ENCODE data around the gene DCTN5. TPM values are rescaled to one million over a fixed set of nuclear protein-coding genes. Genes with fewer than 3 reads are reported as not detected.

Gene DCTN5
- polyA plus RNA-seq, 1 of the 3 experiments (the other 2 are of a cell fraction), result 45.6 TPM

DNA sequence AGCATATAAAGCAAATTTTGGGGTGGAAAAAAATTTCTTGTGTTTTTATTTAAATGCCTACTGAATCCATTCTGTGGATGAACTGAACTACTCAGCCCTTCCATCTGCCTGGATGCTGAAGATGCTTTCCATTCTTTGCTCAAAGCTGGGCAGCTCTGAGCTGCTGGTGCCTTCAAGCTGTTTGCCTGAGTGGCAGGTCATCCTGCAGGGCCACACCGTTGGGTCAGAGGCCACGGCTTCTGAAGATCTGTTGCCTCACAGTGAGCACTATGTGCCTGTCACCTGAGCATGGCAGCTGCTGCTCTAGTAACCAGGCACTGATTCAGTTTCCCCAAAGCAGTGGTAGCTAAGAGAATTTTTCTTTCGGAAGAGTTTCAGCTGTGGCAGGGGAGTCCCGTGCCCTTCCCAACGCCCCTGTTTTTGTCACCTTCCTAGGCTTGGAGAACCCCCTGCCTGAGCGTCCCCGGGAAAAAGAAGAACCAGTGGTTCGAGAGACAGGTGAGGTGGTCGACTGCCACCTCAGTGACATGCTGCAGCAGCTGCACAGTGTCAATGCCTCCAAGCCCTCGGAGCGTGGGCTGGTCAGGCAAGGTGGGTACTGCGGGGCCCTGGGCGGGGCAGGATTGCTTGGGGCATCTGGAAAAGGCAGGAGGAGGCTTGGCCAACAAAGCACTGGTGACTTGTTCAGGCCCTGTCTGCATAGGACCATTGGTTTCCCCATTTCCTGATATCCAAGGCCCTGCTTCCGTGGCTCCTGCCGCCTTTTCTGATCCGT, 46.0 kb downstream of the DCTN5 start:
- Histone ChIP-seq H3F3A (replicated peaks; ENCODE audit: insufficient read depth) (no peaks in the 10 kb centered on the region), H3K4me1 (ENCODE audit: control insufficient read depth in 1 of 2, insufficient read depth in 2 of 2, low read depth in 1 of 2, low read length in 1 of 2) (no peaks in the 10 kb centered on the region), H3K79me2 (ENCODE audit: insufficient read depth) (peaks cover 42% of the 10 kb centered on the region), H3K4me2 (no peak overlapping the region), H2AFZ (ENCODE audit: low read depth) (no peak overlapping the region), H3K9ac (no peak overlapping the region), H3K36me3 (replicated peaks in 1 of 2; ENCODE audit: control insufficient read depth in 1 of 2, insufficient read depth in 2 of 2, low read length in 1 of 2) (peaks cover 51 to 59% of the 10 kb centered on the region in 2 experiments), H4K20me1 (ENCODE audit: insufficient read depth) (peaks cover 3% of the 10 kb centered on the region; the same call in 1 of the 2 replicates), H3K4me3 (ENCODE audit: low read depth in 2 of 2, low read length in 1 of 2) (no peak overlapping the region), H3K9me2 (no peaks in the 10 kb centered on the region), H3K27ac (ENCODE audit: low read depth in 2 of 2, low read length in 1 of 2) (no peak overlapping the region), H3K9me3 (no peaks in the 10 kb centered on the region), H3K27me3 (ENCODE audit: insufficient read depth) (no peaks in the 10 kb centered on the region)
- DNase-seq, result no peak
- WGBS (ENCODE audit: low lambda C conversion rate), result 99% methylated on average over 10 of the region's 16 CpGs
- CTCF ChIA-PET, result no interaction called here
- no peak for TF ChIP-seq FOSL2 (IDR thresholded peaks at IDR 0.05; ENCODE audit: borderline replicate concordance, low read depth)
- TF ChIP-seq, protein P1, sequence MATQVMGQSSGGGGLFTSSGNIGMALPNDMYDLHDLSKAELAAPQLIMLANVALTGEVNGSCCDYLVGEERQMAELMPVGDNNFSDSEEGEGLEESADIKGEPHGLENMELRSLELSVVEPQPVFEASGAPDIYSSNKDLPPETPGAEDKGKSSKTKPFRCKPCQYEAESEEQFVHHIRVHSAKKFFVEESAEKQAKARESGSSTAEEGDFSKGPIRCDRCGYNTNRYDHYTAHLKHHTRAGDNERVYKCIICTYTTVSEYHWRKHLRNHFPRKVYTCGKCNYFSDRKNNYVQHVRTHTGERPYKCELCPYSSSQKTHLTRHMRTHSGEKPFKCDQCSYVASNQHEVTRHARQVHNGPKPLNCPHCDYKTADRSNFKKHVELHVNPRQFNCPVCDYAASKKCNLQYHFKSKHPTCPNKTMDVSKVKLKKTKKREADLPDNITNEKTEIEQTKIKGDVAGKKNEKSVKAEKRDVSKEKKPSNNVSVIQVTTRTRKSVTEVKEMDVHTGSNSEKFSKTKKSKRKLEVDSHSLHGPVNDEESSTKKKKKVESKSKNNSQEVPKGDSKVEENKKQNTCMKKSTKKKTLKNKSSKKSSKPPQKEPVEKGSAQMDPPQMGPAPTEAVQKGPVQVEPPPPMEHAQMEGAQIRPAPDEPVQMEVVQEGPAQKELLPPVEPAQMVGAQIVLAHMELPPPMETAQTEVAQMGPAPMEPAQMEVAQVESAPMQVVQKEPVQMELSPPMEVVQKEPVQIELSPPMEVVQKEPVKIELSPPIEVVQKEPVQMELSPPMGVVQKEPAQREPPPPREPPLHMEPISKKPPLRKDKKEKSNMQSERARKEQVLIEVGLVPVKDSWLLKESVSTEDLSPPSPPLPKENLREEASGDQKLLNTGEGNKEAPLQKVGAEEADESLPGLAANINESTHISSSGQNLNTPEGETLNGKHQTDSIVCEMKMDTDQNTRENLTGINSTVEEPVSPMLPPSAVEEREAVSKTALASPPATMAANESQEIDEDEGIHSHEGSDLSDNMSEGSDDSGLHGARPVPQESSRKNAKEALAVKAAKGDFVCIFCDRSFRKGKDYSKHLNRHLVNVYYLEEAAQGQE (IDR thresholded peaks at IDR 0.05; ENCODE audit: low read depth, low read length), result no peak
- TF ChIP-seq, protein P2, sequence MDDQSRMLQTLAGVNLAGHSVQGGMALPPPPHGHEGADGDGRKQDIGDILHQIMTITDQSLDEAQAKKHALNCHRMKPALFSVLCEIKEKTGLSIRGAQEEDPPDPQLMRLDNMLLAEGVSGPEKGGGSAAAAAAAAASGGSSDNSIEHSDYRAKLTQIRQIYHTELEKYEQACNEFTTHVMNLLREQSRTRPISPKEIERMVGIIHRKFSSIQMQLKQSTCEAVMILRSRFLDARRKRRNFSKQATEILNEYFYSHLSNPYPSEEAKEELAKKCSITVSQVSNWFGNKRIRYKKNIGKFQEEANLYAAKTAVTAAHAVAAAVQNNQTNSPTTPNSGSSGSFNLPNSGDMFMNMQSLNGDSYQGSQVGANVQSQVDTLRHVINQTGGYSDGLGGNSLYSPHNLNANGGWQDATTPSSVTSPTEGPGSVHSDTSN (IDR thresholded peaks at IDR 0.05), result no peak
- TF ChIP-seq SMC3 (IDR thresholded peaks at IDR 0.05; ENCODE audit: low read depth, low read length), result no peak
- no peak for TF ChIP-seq EZH2phosphoT487 (IDR thresholded peaks at IDR 0.05; ENCODE audit: borderline replicate concordance, low read depth)
- TF ChIP-seq, protein P3, sequence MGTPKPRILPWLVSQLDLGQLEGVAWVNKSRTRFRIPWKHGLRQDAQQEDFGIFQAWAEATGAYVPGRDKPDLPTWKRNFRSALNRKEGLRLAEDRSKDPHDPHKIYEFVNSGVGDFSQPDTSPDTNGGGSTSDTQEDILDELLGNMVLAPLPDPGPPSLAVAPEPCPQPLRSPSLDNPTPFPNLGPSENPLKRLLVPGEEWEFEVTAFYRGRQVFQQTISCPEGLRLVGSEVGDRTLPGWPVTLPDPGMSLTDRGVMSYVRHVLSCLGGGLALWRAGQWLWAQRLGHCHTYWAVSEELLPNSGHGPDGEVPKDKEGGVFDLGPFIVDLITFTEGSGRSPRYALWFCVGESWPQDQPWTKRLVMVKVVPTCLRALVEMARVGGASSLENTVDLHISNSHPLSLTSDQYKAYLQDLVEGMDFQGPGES (IDR thresholded peaks at IDR 0.05; ENCODE audit: low read depth, low read length), result no peak
- TF ChIP-seq, protein P4, sequence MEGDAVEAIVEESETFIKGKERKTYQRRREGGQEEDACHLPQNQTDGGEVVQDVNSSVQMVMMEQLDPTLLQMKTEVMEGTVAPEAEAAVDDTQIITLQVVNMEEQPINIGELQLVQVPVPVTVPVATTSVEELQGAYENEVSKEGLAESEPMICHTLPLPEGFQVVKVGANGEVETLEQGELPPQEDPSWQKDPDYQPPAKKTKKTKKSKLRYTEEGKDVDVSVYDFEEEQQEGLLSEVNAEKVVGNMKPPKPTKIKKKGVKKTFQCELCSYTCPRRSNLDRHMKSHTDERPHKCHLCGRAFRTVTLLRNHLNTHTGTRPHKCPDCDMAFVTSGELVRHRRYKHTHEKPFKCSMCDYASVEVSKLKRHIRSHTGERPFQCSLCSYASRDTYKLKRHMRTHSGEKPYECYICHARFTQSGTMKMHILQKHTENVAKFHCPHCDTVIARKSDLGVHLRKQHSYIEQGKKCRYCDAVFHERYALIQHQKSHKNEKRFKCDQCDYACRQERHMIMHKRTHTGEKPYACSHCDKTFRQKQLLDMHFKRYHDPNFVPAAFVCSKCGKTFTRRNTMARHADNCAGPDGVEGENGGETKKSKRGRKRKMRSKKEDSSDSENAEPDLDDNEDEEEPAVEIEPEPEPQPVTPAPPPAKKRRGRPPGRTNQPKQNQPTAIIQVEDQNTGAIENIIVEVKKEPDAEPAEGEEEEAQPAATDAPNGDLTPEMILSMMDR (IDR thresholded peaks at IDR 0.05), result no peak
- TF ChIP-seq YY1 (IDR thresholded peaks at IDR 0.05; ENCODE audit: low read depth), result no peak
- TF ChIP-seq, protein P5, sequence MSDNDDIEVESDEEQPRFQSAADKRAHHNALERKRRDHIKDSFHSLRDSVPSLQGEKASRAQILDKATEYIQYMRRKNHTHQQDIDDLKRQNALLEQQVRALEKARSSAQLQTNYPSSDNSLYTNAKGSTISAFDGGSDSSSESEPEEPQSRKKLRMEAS (IDR thresholded peaks at IDR 0.05; ENCODE audit: low read depth), result no peak
- TF ChIP-seq, protein P6, sequence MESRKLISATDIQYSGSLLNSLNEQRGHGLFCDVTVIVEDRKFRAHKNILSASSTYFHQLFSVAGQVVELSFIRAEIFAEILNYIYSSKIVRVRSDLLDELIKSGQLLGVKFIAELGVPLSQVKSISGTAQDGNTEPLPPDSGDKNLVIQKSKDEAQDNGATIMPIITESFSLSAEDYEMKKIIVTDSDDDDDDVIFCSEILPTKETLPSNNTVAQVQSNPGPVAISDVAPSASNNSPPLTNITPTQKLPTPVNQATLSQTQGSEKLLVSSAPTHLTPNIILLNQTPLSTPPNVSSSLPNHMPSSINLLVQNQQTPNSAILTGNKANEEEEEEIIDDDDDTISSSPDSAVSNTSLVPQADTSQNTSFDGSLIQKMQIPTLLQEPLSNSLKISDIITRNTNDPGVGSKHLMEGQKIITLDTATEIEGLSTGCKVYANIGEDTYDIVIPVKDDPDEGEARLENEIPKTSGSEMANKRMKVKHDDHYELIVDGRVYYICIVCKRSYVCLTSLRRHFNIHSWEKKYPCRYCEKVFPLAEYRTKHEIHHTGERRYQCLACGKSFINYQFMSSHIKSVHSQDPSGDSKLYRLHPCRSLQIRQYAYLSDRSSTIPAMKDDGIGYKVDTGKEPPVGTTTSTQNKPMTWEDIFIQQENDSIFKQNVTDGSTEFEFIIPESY (IDR thresholded peaks at IDR 0.05; ENCODE audit: borderline replicate concordance, low read depth), result no peak
- TF ChIP-seq, protein P7, sequence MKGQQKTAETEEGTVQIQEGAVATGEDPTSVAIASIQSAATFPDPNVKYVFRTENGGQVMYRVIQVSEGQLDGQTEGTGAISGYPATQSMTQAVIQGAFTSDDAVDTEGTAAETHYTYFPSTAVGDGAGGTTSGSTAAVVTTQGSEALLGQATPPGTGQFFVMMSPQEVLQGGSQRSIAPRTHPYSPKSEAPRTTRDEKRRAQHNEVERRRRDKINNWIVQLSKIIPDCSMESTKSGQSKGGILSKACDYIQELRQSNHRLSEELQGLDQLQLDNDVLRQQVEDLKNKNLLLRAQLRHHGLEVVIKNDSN (IDR thresholded peaks at IDR 0.05; ENCODE audit: borderline replicate concordance, low read depth), result no peak
- TF ChIP-seq TAF1 (IDR thresholded peaks at IDR 0.05; ENCODE audit: borderline replicate concordance, low read depth, low read length), result no peak
- TF ChIP-seq, protein P8, sequence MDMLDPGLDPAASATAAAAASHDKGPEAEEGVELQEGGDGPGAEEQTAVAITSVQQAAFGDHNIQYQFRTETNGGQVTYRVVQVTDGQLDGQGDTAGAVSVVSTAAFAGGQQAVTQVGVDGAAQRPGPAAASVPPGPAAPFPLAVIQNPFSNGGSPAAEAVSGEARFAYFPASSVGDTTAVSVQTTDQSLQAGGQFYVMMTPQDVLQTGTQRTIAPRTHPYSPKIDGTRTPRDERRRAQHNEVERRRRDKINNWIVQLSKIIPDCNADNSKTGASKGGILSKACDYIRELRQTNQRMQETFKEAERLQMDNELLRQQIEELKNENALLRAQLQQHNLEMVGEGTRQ (IDR thresholded peaks at IDR 0.05; ENCODE audit: borderline replicate concordance, low read depth, low read length), result no peak
- TF ChIP-seq TCF12 (IDR thresholded peaks at IDR 0.05), result no peak
- POLR2A ChIA-PET, result no interaction called here

Data from SK-N-SH (cell line).